Common myeloid progenitor, CD34-positive (primary cell): ENCODE data around the gene PDE2A.

Source experiments
- CTCF ChIA-PET: fragments of 350-600 bp; sonication (Branson Sonifier 250); formaldehyde crosslinking; loops from one replicate; lab custom pipeline; 2021; ENCODE audit warnings: antibody characterized with exemption; lab: Charles Lee
- POLR2A ChIA-PET: fragments of 350-600 bp; sonication (Branson Sonifier 250); formaldehyde crosslinking; loops from one replicate; lab custom pipeline; 2021; ENCODE audit warnings: antibody characterized with exemption; lab: Charles Lee
- DNase-seq, 3 donors: peaks; one replicate each; pipeline versions ENCODE4 v3.0.0 to v3.0.0-alpha.2; 2013
- H3K27ac ChIP-seq, 2 experiments: 1 replicate in 1 of 2; 2 replicates in 1 of 2; pipeline ENCODE4 v1.7.0; 2013; ENCODE audit warnings: inconsistent platforms in 2 of 2, low read length in 2 of 2, mild to moderate bottlenecking in 2 of 2, low read depth in 1 of 2, moderate library complexity in 1 of 2; ENCODE audit not compliant: severe bottlenecking in 2 of 2, insufficient read depth in 1 of 2, poor library complexity in 1 of 2
- H3K27me3 ChIP-seq, 5 experiments: replicated peaks in 2 of 5; 1 replicate in 3 of 5; 2 replicates in 2 of 5; pipeline versions ENCODE4 v1.6.1 to v1.7.0; 2013; ENCODE audit warnings: low read length in 4 of 5, mild to moderate bottlenecking in 2 of 5, moderate library complexity in 2 of 5, inconsistent platforms in 1 of 5; ENCODE audit not compliant: insufficient read depth in 5 of 5, control insufficient read depth in 4 of 5
- H3K36me3 ChIP-seq, 4 experiments: 1 replicate in 2 of 4; 2 replicates in 2 of 4; pipeline versions ENCODE4 v1.6.1 to v1.7.0; 2013; ENCODE audit warnings: low read length in 3 of 4, control low read depth in 1 of 4, mild to moderate bottlenecking in 1 of 4; ENCODE audit not compliant: control insufficient read depth in 4 of 4, insufficient read depth in 4 of 4
- H3K4me1 ChIP-seq, 4 experiments: 1 replicate in 3 of 4; 2 replicates in 1 of 4; pipeline versions ENCODE4 v1.6.1 to v1.7.1; 2013; ENCODE audit warnings: low read length in 3 of 4, mild to moderate bottlenecking in 3 of 4, control low read depth in 1 of 4, inconsistent platforms in 1 of 4, moderate library complexity in 1 of 4; ENCODE audit not compliant: control insufficient read depth in 4 of 4, insufficient read depth in 4 of 4; ENCODE audit errors: control extremely low read depth in 1 of 4
- H3K4me3 ChIP-seq, 7 experiments: 1 replicate in 4 of 7; 2 replicates in 3 of 7; pipeline versions ENCODE4 v1.5.1 to v1.7.0; 2013; ENCODE audit warnings: mild to moderate bottlenecking in 7 of 7, low read length in 6 of 7, moderate library complexity in 6 of 7, inconsistent platforms in 2 of 7, low read depth in 2 of 7, control low read depth in 1 of 7; ENCODE audit not compliant: insufficient read depth in 4 of 7, control insufficient read depth in 1 of 7; ENCODE audit errors: extremely low read depth in 1 of 7
- H3K9me3 ChIP-seq, 5 experiments: 1 replicate in 4 of 5; 2 replicates in 1 of 5; pipeline versions ENCODE4 v1.6.1 to v1.7.1; 2013; ENCODE audit warnings: low read length in 4 of 5, mild to moderate bottlenecking in 2 of 5, inconsistent platforms in 1 of 5, low read depth in 1 of 5, moderate library complexity in 1 of 5; ENCODE audit not compliant: control insufficient read depth in 4 of 5, insufficient read depth in 2 of 5; ENCODE audit errors: control extremely low read depth in 1 of 5
- WGBS: methylation state at CpG from one replicate; pipeline ENCODE4 v1.1.5; 2013; ENCODE audit not compliant: insufficient coverage; 5-methylcytosine and 5-hydroxymethylcytosine counted together

The PDE2A gene

GRCh38 chr11:72672597-72673238, 1.5 kb downstream of the PDE2A start:
- Histone ChIP-seq H3K27ac (no peak overlapping the region), H3K4me1 (peaks cover 0 to 3% (median 0%) of the 10 kb centered on the region in 4 experiments), H3K36me3 (no peaks in the 10 kb centered on the region), H3K9me3 (peaks cover 0 to 3% (median 1%) of the 10 kb centered on the region in 5 experiments), H3K27me3 (peaks cover 2 to 91% (median 39%) of the 10 kb centered on the region in 5 experiments), H3K4me3 (no peak overlapping the region)
- DNase-seq: peak in 1 of 3 donors; percentile 37
- ChIA-PET POLR2A (no interaction called here), CTCF (interaction anchor here (2.1 to 2.5 kb wide), 2 partner anchors 9 to 12 kb away, joined by 7 to 8 read pairs; no protein-coding TSS in a partner anchor)
- WGBS: 67% methylated on average over 2 of the region's 4 CpGs

GRCh38 chr11:72671152-72672099, 2.8 kb downstream of the PDE2A start:
- Histone ChIP-seq H3K27me3 (peaks cover 2 to 80% (median 37%) of the 10 kb centered on the region in 5 experiments), H3K4me3 (no peak overlapping the region), H3K9me3 (peaks cover 0 to 8% (median 7%) of the 10 kb centered on the region in 5 experiments), H3K27ac (no peak overlapping the region), H3K4me1 (no peaks in the 10 kb centered on the region), H3K36me3 (no peaks in the 10 kb centered on the region)
- DNase-seq: no peak
- POLR2A ChIA-PET: no interaction called here
- CTCF ChIA-PET: interaction anchor here (1.2 to 2.5 kb wide), 3 partner anchors 10 to 85 kb away, joined by 5 to 8 read pairs (median 7); no protein-coding TSS in a partner anchor
- 64% methylated on average over 5 of the region's 8 CpGs for WGBS

GRCh38 chr11:72670041-72670440, 4.2 kb downstream of the PDE2A start:
- Histone ChIP-seq H3K9me3 (peaks cover 0 to 8% (median 7%) of the 10 kb centered on the region in 5 experiments), H3K4me3 (no peak overlapping the region), H3K27me3 (peaks cover 0 to 69% (median 35%) of the 10 kb centered on the region in 5 experiments), H3K4me1 (no peaks in the 10 kb centered on the region), H3K27ac (no peak overlapping the region), H3K36me3 (no peaks in the 10 kb centered on the region)
- ChIA-PET CTCF (interaction anchor here (1.1 to 4.4 kb wide), 3 partner anchors 14 to 100 kb away, joined by 3 to 17 read pairs (median 7); no protein-coding TSS in a partner anchor), POLR2A (no interaction called here)
- WGBS: 58% methylated on average over 4 of the region's 4 CpGs
- DNase-seq: no peak

GRCh38 chr11:72669527-72669926, 4.7 kb downstream of the PDE2A start:
- no peaks in the 10 kb centered on the region for H3K4me1 ChIP-seq
- peaks cover 0 to 8% (median 7%) of the 10 kb centered on the region in 5 experiments for H3K9me3 ChIP-seq
- no peak overlapping the region for H3K27ac ChIP-seq
- DNase-seq: no peak
- ChIA-PET CTCF (interaction anchor here (1.1 to 4.4 kb wide), 4 partner anchors 15 to 100 kb away, joined by 3 to 17 read pairs (median 6); no protein-coding TSS in a partner anchor), POLR2A (no interaction called here)
- no peak overlapping the region for H3K4me3 ChIP-seq
- 89% methylated on average over 8 of the region's 8 CpGs for WGBS
- H3K36me3 ChIP-seq: no peaks in the 10 kb centered on the region
- H3K27me3 ChIP-seq: peaks cover 0 to 64% (median 31%) of the 10 kb centered on the region in 5 experiments

- DNase-seq: peak; percentile 11 to 39 (median 36)
- POLR2A ChIA-PET: no interaction called here
- Histone ChIP-seq H3K27me3 (peaks cover 0 to 56% (median 30%) of the 10 kb centered on the region in 5 experiments), H3K27ac (no peak overlapping the region), H3K4me3 (no peak overlapping the region), H3K4me1 (no peaks in the 10 kb centered on the region), H3K36me3 (no peaks in the 10 kb centered on the region), H3K9me3 (peaks cover 0 to 8% (median 7%) of the 10 kb centered on the region in 5 experiments)
- 69% methylated on average over 5 of the region's 7 CpGs for WGBS
- CTCF ChIA-PET: interaction anchor here (1.0 to 4.4 kb wide), 9 partner anchors 7 to 82 kb away, joined by 3 to 17 read pairs (median 3); no protein-coding TSS in a partner anchor
Measured at GRCh38 chr11:72668629-72669347, 5.4 kb downstream of the PDE2A start.

GRCh38 chr11:72665911-72666472, 8.2 kb downstream of the PDE2A start:
- no peak for DNase-seq
- Histone ChIP-seq H3K4me1 (no peaks in the 10 kb centered on the region), H3K27ac (no peak overlapping the region), H3K36me3 (no peaks in the 10 kb centered on the region), H3K9me3 (peaks cover 0 to 8% (median 7%) of the 10 kb centered on the region in 5 experiments), H3K27me3 (peaks cover 0 to 30% (median 13%) of the 10 kb centered on the region in 5 experiments), H3K4me3 (no peak overlapping the region)
- CTCF ChIA-PET: interaction anchor here (1.1 to 4.4 kb wide), 2 partner anchors 18 to 76 kb away, joined by 3 to 17 read pairs; no protein-coding TSS in a partner anchor
- POLR2A ChIA-PET: no interaction called here
- WGBS: 47% methylated on average over 6 of the region's 6 CpGs
